NCI-H510A (cell line): ENCODE data around the gene UAP1L1.

Source experiments
- DNase-seq: peaks from one replicate; lab custom pipeline; 2025; lab: John Stamatoyannopoulos, UW

UAP1L1 gene

DNA sequence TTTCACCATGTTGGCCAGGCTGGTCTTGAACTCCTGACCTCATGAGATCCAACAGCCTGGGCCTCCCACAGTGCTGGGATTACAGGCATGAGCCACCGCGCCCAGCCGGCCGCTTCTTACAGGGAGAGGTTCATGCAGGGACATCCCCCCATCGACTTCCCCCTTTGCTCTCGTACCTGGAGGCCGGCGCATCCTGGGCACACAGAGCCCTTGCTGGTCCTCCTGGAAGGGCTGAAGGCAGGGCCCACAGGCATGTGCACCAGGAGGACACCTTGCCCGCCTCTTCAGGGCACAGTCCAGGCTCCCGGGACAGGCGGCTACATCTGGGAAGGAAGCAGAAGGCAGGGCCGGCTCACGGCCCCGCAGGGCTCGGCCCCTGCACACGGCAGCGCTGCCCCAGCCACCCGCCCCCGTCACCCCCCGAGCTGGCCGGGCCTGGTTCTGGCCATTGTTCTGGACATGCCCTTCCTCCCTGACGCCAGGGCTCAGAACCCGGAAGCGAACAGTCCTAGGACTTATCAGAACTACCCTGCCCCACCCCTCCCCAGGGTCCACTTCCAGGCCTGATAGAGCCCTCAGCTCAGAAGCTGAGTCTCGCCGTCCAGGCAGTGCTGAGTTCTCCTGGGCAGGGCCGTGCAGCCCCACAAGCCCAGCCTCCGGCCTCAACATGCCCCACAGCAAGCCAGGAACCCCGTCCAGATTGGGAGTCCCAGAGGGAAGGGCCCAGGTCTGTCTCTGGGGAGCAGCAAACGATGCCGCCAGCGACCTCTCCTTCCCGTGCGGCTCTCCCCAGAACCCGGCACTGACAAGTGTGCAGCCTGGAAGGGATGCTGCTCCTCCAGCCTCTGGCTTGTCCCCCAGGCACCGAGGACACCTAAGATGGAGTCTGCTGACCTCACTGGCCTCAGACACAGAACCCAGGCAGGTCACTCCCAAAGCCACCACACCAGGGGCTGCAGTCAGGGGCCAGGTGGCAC, 34.3 kb upstream of the UAP1L1 start:
- DNase-seq: no peak

DNA sequence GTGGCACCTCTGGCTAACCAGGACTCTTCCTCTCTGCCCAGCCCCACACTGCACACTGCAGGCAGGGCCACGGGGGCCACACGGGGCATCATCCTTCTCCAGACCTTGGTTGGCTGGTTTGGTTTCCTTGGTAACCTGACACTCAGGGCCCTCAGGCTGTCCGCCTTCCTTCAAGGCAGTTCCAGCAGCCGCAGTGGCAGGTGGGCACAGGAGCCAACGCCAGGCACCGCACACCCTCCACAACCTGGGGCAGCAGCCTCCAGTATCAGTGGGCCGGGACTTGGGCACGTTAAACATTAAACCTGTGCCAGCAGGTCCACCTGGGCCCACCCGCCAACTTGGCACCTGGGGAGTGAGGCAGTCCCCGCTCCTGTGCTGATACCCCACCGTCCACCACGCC, 33.3 kb upstream of the UAP1L1 start:
- DNase-seq: no peak

GRCh38 chr9:137044502-137045177, 32.7 kb upstream of the UAP1L1 start:
- peak; percentile 83 for DNase-seq

GRCh38 chr9:137045294-137046087, 31.8 kb upstream of the UAP1L1 start:
- no peak for DNase-seq

DNA sequence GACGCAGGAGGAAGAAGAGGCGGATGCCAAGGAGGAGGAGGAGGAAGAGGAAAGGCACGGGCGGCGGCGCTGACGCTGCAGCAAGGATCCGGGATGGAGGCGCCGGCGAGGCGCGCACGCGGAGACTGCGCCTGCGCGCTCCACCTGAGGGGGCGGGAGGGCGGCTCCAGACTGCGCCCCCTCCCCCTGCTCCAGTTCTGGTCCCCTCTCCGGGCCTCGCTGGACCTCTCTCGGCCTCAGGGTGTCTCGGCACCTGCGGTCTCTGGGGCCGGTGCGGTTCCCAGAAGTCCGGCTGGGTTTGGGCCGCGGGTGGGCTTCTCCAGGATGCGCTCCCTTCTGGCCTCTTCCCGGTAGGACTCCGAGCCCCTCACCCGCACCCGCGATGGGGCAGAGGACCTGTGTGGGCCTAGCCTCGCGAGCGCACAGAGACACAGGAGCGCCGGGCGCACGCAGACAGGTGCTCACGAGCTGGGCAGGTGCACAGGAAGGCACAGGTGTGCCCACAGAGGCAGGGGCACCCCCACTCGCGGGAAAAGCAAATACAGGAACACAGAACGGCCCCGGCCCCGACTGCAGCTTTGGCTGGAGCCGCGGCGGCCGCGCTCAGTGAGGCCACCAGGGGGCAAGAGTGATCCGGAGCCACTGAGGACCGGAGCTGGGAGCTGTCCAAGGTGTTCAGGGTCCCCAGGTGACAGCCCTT, 31.1 kb upstream of the UAP1L1 start, which contains the start of gene NPDC1:
Gene NPDC1 (minus strand): TSS at position 90 of the 700 bp plus-strand sequence. CDS start 188 bp downstream, outside the sequence.
- peak; percentile 61 for DNase-seq

DNA sequence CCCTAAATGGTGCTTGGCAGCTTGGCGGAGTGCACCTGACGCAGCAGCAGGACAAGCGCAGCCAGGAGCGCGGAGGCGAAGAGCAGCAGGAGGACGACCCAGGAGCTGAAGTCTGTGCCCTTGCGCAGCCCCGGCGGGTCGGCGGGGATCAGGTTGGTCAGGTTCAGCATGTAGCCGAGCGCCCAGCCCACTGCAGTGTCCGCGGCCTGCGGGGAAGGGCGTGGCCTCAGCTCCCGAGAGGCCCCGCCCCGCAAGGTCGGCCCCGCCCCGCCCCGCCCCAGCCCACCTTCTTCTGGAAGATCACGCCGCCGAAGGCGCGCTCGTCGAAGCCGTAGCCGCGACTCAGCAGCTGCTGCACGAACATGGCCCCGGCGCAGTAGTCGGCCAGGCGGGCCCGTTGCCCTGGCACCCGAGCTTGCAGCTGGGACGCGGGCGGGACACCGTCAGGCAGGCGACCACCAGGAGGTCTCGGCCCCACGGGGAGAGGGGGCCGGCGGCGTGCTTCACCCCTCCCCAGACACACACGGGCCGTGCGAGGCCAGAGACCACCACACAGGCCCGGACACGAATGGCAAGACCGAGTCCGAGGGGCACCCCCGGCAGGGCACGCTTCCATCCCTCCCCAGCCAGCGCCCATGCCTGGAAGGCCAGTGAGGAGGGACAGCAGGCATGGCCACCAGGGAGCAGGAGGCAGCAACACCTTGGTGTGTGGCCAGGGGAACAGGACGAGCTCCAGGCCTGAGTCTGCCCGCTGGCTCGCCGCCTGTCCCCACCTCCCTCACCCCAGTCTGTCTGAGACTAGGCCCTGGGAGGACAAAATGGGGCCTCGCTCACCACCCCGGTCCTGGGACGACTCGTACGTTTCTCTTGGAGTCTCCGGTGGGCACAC, 28.4 kb upstream of the UAP1L1 start:
- no peak for DNase-seq

DNA sequence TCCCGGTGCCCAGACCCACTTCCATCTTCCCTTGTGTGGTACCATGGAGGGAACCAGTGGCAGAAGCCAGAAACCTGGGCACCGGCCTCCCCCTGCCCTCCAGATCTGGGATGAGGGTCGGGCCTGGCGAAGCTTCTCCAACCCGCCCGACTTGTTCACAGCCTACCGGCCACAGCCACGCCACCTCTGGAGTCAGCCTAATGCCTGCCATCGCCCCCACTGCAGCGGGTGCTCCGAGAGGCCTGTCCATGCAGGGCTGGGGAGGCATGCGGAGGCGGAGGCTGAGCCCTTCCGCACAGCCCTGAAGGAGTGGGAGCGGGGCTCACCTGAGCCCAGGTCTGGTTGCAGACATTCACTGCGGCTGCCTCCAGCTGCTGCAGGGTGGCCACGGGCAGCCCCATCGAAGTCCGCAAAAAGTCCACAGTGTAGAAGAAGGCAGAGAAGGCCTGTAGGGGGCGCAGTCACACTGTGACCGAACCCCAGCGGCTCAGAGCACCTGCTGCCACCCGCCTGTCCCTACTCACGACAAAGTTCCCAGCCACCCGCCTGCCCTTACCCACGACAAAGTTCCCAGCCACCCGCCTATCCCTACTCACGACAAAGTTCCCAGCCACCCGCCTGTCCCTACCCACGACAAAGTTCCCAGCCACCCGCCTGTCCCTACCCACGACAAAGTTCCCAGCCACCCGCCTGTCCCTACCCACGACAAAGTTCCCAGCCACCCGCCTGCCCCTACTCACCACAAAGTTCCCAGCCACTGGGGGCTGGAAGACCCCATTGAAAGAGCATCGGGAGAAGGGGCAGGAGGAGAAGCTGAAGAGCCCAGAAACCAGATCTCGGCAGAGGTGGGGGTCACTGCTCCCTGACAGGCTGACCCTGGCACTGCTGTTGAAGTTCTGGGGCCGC, 27.5 kb upstream of the UAP1L1 start:
- DNase-seq: no peak

- no peak for DNase-seq
These were observed 26.7 kb upstream of the UAP1L1 start for GRCh38 chr9:137050570-137050969.

DNA sequence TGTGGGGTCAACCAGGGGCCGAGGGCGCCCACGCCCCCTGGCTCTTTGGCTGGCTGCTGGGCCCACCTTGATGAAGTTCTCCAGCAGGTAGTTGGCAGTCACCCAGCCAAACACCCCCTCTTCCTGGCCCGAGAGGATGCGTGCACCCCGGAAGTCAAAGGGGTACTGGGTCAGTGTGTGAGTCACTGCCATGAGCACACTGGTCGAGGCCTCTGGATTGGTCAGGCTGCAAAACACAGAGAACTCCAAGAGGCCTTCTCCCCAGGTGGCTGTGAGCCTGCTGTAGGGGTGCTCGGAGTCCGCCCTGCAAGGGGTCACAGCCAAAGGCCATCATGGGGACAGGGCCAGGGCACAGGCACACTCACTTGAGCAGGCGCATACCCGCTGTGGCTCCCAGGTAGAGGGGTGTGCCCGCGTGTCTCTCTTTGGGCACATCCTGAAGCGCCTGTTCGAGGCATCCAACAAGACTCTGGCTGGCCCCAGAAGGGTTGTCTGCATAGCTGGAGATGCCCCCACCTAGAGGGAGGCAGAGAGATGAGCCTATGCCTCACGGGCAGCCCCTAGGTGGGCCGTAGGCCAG, 26.1 kb upstream of the UAP1L1 start:
- DNase-seq: no peak

DNA sequence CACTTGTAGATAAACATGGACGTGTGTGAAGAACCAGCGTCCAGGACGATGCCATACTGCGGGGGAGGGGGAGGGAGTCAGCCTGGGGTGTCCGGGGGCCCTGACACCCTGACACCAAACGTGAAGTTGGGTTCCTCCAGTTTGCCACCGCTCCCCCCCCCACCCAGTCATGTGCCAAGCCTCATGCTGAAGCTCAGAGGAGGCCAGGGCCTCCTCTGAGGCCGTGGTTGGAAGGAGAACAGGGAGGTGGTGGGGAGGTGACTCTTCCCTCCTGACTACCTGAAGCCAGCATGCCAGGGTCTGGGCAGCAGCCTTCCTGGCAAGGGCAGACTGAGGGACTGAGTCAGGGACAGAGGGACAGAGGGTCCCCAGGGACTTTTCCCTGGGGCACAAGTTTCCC, 25.0 kb upstream of the UAP1L1 start:
- DNase-seq: no peak

- DNase-seq: no peak
These were observed 24.0 kb upstream of the UAP1L1 start for GRCh38 chr9:137052998-137053943.

DNA sequence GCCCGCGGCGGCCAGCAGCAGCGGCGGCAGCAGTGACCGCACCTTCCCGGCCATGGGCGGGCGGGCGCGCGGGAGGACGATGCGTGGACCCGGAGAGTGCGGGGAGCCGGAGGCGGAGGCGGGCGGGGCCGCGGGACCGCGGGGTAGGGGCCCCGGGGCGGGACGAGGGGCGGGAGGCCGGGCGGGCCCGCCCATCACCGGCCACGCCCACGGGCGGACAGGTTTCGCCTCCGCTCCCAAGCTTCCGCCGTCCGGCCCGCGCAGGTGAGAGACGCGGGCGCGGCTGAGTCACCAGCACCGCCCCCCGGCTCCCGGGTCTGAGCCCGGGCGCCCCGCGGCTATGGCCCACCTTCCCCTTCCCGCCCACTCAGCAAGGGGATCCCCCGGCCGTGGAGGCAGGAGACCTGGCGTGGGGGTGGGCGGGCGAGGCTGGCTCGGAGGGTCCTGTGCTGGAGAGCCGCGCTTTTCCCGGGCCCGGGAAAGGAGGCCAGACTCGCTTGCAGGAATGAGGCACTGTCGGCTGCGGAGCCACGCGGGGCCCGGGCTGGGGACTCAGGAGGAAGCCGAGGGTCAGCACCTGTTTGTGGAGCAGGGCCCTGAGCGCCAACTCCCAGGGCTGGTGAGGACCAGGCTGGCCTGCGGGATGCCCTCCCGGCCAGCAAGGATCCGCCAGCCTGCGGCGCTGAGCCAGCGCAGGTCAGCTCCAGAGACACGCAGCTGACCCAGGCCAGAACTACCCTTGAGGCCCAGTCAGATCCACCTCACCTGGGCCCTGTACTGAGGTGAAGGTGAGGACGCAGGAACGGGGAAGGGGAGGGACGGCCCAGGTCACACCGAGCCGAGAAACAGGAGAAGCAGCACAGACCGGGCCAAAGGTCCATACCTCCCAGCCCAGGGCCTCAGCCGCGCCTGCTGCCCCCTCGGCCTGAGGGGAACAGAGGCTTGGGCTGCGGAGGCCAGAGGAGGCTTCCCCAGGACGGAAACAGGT, 23.1 kb upstream of the UAP1L1 start, which contains the start of gene ENTPD2:
Gene ENTPD2 (minus strand): TSS at position 118 of the 988 bp plus-strand sequence. CDS start 64 bp downstream, at position 54.
- DNase-seq: peak; percentile 80

- DNase-seq: no peak
These were observed 22.4 kb upstream of the UAP1L1 start for GRCh38 chr9:137054932-137055384.

GRCh38 chr9:137055385-137056364, 21.6 kb upstream of the UAP1L1 start:
- DNase-seq: no peak

DNA sequence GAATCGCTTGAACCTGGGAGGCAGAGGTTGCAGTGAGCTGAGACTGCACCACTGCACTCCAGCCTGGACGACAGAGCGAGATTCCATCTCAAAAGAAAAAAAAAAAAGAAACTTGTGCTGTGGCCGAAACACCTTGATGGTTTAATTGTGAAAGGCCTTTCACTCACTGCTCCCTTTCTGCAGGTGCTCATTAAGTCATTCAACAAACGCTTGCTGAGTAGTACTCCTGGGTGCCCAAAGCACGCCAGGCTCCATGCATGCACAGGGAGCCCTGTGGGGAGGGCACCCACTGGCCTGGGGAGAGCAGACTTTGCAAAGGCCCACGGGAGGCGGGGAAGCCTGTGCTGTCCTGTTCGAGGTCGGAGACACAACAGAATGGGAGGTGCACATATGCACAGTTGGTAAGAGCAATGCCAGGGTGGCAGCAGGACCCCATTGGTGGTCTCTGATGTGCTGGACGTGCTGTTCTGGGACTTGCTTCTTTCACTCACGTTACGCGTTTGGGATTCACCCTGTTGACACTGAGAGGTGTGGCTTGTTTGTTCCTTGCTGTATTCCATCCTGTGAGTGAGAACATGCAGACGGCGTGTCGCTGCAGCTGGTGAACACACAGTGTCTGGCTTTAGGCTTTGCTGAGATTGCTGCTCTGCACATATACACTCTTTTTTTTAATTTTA, 20.4 kb upstream of the UAP1L1 start:
- no peak for DNase-seq
